ENCODE data around the gene ENTPD7. TPM values are rescaled to one million over a fixed set of nuclear protein-coding genes. Genes with fewer than 3 reads are reported as not detected.

The ENTPD7 gene
- total RNA-seq, 2 donors from 2014 or later = 23.8 to 26.4 TPM

GRCh38 chr10:99681553-99681952 lies 22.2 kb downstream of the ENTPD7 start:
- H3K9me3 ChIP-seq (ENCODE audit: control insufficient read depth, low read length) = no peaks in the 10 kb centered on the region
- H3K4me3 ChIP-seq (ENCODE audit: low read length) = no peak overlapping the region
- no peaks in the 10 kb centered on the region for H3K9me3 Mint-ChIP-seq
- no peak overlapping the region for H3K9ac ChIP-seq (ENCODE audit: extremely low read depth, low read length, poor library complexity, severe bottlenecking)
- no peaks in the 10 kb centered on the region for H3K27me3 Mint-ChIP-seq (ENCODE audit: insufficient read depth)
- H3K36me3 Mint-ChIP-seq (ENCODE audit: low read depth) = peaks cover 35% of the 10 kb centered on the region
- H3K36me3 ChIP-seq (ENCODE audit: control insufficient read depth, insufficient read depth, low read length) = peaks cover 65% of the 10 kb centered on the region
- no peak overlapping the region for H3K4me3 Mint-ChIP-seq
- 86 to 94% methylated on average over 4 of the region's 4 CpGs for WGBS, 2 experiments (ENCODE audit: insufficient coverage in 1 of 2, insufficient read length in 1 of 2)
- no peaks in the 10 kb centered on the region for H3K27me3 ChIP-seq (ENCODE audit: control insufficient read depth, insufficient read depth, low read length, poor library complexity, severe bottlenecking)
- H3K4me1 ChIP-seq (ENCODE audit: control insufficient read depth, insufficient read depth, low read length) = no peaks in the 10 kb centered on the region
- no peak overlapping the region for H3K27ac Mint-ChIP-seq
- H3K4me1 Mint-ChIP-seq = no peaks in the 10 kb centered on the region
- no peak overlapping the region for H3K27ac ChIP-seq (ENCODE audit: low read depth, low read length)
- TF ChIP-seq, protein P1, sequence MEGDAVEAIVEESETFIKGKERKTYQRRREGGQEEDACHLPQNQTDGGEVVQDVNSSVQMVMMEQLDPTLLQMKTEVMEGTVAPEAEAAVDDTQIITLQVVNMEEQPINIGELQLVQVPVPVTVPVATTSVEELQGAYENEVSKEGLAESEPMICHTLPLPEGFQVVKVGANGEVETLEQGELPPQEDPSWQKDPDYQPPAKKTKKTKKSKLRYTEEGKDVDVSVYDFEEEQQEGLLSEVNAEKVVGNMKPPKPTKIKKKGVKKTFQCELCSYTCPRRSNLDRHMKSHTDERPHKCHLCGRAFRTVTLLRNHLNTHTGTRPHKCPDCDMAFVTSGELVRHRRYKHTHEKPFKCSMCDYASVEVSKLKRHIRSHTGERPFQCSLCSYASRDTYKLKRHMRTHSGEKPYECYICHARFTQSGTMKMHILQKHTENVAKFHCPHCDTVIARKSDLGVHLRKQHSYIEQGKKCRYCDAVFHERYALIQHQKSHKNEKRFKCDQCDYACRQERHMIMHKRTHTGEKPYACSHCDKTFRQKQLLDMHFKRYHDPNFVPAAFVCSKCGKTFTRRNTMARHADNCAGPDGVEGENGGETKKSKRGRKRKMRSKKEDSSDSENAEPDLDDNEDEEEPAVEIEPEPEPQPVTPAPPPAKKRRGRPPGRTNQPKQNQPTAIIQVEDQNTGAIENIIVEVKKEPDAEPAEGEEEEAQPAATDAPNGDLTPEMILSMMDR (conservative IDR thresholded peaks at IDR 0.05) = no peak
- DNase-seq = no peak

- no peak overlapping the region for H3K9ac ChIP-seq (ENCODE audit: extremely low read depth, low read length, poor library complexity, severe bottlenecking)
- no peaks in the 10 kb centered on the region for H3K27me3 ChIP-seq (ENCODE audit: control insufficient read depth, insufficient read depth, low read length, poor library complexity, severe bottlenecking)
- H3K9me3 ChIP-seq (ENCODE audit: control insufficient read depth, low read length) = no peaks in the 10 kb centered on the region
- no peaks in the 10 kb centered on the region for H3K9me3 Mint-ChIP-seq
- H3K27ac ChIP-seq (ENCODE audit: low read depth, low read length) = no peak overlapping the region
- H3K36me3 Mint-ChIP-seq (ENCODE audit: low read depth) = peaks cover 37% of the 10 kb centered on the region
- no peaks in the 10 kb centered on the region for H3K27me3 Mint-ChIP-seq (ENCODE audit: insufficient read depth)
- no peak overlapping the region for H3K4me3 Mint-ChIP-seq
- WGBS, 2 experiments (ENCODE audit: insufficient coverage in 1 of 2, insufficient read length in 1 of 2) = 88% methylated on average over 1 of the region's 1 CpG; no CpG with 5 or more reads in 1 of the 2 experiments
- H3K4me3 ChIP-seq (ENCODE audit: low read length) = no peak overlapping the region
- TF ChIP-seq, protein P1 (conservative IDR thresholded peaks at IDR 0.05) = no peak
- no peaks in the 10 kb centered on the region for H3K4me1 ChIP-seq (ENCODE audit: control insufficient read depth, insufficient read depth, low read length)
- H3K36me3 ChIP-seq (ENCODE audit: control insufficient read depth, insufficient read depth, low read length) = peaks cover 68% of the 10 kb centered on the region
- no peak for DNase-seq
- H3K27ac Mint-ChIP-seq = no peak overlapping the region
- no peaks in the 10 kb centered on the region for H3K4me1 Mint-ChIP-seq
Observed at GRCh38 chr10:99682032-99682431, 22.7 kb downstream of the ENTPD7 start.

GRCh38 chr10:99682752-99683151 lies 23.4 kb downstream of the ENTPD7 start:
- Mint-ChIP-seq H3K4me3 (no peak overlapping the region), H3K9me3 (no peaks in the 10 kb centered on the region), H3K27ac (no peak overlapping the region), H3K4me1 (peaks cover 4% of the 10 kb centered on the region), H3K27me3 (ENCODE audit: insufficient read depth) (no peaks in the 10 kb centered on the region), H3K36me3 (ENCODE audit: low read depth) (peaks cover 35% of the 10 kb centered on the region)
- Histone ChIP-seq H3K9ac (ENCODE audit: extremely low read depth, low read length, poor library complexity, severe bottlenecking) (no peak overlapping the region), H3K4me3 (ENCODE audit: low read length) (no peak overlapping the region), H3K36me3 (ENCODE audit: control insufficient read depth, insufficient read depth, low read length) (peaks cover 69% of the 10 kb centered on the region), H3K27me3 (ENCODE audit: control insufficient read depth, insufficient read depth, low read length, poor library complexity, severe bottlenecking) (no peaks in the 10 kb centered on the region), H3K9me3 (ENCODE audit: control insufficient read depth, low read length) (no peaks in the 10 kb centered on the region), H3K27ac (ENCODE audit: low read depth, low read length) (no peak overlapping the region), H3K4me1 (ENCODE audit: control insufficient read depth, insufficient read depth, low read length) (no peaks in the 10 kb centered on the region)
- TF ChIP-seq, protein P1 (conservative IDR thresholded peaks at IDR 0.05) = peak; percentile 63
- 100% methylated on average over 1 of the region's 1 CpG; no CpG with 5 or more reads in 1 of the 2 experiments for WGBS, 2 experiments (ENCODE audit: insufficient coverage in 1 of 2, insufficient read length in 1 of 2)
- DNase-seq = no peak

Data from endodermal cell (in vitro differentiated cells).